ENCODE results near the gene JAKMIP3. TPM values are rescaled to one million over a fixed set of nuclear protein-coding genes. Genes with fewer than 3 reads are reported as not detected.

The JAKMIP3 gene
- total RNA-seq, 1 donor from 2014 or later: 0.18 TPM

DNA sequence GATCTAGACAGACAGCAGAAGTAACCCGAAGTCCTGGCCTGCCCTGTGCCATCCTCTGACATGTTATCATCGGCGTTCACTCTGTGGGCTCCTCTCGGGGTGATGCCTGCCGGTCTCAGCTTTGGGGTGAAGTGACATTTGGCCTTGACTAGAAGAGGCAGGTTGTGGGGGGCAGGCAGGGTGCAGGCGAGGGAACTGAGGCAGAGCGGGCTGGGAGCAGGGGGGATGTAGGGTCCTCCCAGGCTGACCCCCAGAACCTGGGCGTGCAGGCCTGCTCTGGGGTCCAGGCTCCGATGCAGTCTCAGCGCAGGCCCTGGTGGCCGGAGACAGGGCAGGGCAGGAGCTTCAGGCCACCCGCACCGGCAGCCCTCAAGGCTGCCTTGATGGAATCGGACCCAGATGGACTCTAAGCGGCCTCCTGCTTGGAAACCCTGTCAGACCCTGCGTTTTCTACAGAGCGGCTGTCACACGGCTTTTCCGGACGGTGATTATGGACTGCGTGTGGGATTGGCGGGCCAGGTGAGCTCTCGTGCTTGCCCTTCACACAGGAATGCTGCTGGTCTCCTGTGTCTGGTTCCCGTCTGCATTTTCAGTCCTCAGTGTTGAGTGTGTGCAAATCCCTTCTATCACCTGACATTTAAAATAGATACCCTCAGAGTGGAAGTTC lies 842 bp upstream of the JAKMIP3 start:
- no peaks in the 10 kb centered on the region for H3K36me3 ChIP-seq
- H3K4me3 ChIP-seq: peak overlapping the region; percentile 50
- TF ChIP-seq, protein P1, sequence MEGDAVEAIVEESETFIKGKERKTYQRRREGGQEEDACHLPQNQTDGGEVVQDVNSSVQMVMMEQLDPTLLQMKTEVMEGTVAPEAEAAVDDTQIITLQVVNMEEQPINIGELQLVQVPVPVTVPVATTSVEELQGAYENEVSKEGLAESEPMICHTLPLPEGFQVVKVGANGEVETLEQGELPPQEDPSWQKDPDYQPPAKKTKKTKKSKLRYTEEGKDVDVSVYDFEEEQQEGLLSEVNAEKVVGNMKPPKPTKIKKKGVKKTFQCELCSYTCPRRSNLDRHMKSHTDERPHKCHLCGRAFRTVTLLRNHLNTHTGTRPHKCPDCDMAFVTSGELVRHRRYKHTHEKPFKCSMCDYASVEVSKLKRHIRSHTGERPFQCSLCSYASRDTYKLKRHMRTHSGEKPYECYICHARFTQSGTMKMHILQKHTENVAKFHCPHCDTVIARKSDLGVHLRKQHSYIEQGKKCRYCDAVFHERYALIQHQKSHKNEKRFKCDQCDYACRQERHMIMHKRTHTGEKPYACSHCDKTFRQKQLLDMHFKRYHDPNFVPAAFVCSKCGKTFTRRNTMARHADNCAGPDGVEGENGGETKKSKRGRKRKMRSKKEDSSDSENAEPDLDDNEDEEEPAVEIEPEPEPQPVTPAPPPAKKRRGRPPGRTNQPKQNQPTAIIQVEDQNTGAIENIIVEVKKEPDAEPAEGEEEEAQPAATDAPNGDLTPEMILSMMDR (IDR thresholded peaks at IDR 0.05): no peak
- DNase-seq: no peak
- H3K27ac ChIP-seq: no peak overlapping the region
- H3K9me3 ChIP-seq: no peaks in the 10 kb centered on the region
- peaks cover 6% of the 10 kb centered on the region for H3K27me3 ChIP-seq (ENCODE audit: low read depth)
- peak in 1 of 2 donors; percentile 26 for ATAC-seq
- intact Hi-C loops (cut with DNase I): no loop called here
- peaks cover 6% of the 10 kb centered on the region for H3K4me1 ChIP-seq

GRCh38 chr10:132066186-132066585 lies 440 bp downstream of the JAKMIP3 start:
- no peaks in the 10 kb centered on the region for H3K36me3 ChIP-seq
- H3K9me3 ChIP-seq: no peaks in the 10 kb centered on the region
- H3K4me3 ChIP-seq: peak overlapping the region; percentile 50
- TF ChIP-seq, protein P1 (IDR thresholded peaks at IDR 0.05): no peak
- intact Hi-C loops (cut with DNase I): no loop called here
- peaks cover 6% of the 10 kb centered on the region for H3K4me1 ChIP-seq
- DNase-seq: no peak
- no peak for ATAC-seq
- H3K27ac ChIP-seq: no peak overlapping the region
- H3K27me3 ChIP-seq (ENCODE audit: low read depth): peaks cover 6% of the 10 kb centered on the region

GRCh38 chr10:132066812-132067211 lies 1.1 kb downstream of the JAKMIP3 start:
- intact Hi-C loops (cut with DNase I): no loop called here
- Histone ChIP-seq H3K4me3 (peak overlapping the region; percentile 50), H3K36me3 (no peaks in the 10 kb centered on the region), H3K27me3 (ENCODE audit: low read depth) (peaks cover 6% of the 10 kb centered on the region), H3K9me3 (no peaks in the 10 kb centered on the region), H3K4me1 (peaks cover 6% of the 10 kb centered on the region), H3K27ac (no peak overlapping the region)
- ATAC-seq: no peak
- DNase-seq: no peak
- TF ChIP-seq, protein P1 (IDR thresholded peaks at IDR 0.05): no peak

GRCh38 chr10:132068431-132069121 lies 2.8 kb downstream of the JAKMIP3 start:
- TF ChIP-seq, protein P1 (IDR thresholded peaks at IDR 0.05): no peak
- intact Hi-C loops (cut with DNase I): no loop called here
- H3K4me1 ChIP-seq: peaks cover 6% of the 10 kb centered on the region
- H3K27me3 ChIP-seq (ENCODE audit: low read depth): peaks cover 6% of the 10 kb centered on the region
- ATAC-seq: no peak
- no peaks in the 10 kb centered on the region for H3K9me3 ChIP-seq
- no peaks in the 10 kb centered on the region for H3K36me3 ChIP-seq
- no peak for DNase-seq
- no peak overlapping the region for H3K4me3 ChIP-seq
- no peak overlapping the region for H3K27ac ChIP-seq

DNA sequence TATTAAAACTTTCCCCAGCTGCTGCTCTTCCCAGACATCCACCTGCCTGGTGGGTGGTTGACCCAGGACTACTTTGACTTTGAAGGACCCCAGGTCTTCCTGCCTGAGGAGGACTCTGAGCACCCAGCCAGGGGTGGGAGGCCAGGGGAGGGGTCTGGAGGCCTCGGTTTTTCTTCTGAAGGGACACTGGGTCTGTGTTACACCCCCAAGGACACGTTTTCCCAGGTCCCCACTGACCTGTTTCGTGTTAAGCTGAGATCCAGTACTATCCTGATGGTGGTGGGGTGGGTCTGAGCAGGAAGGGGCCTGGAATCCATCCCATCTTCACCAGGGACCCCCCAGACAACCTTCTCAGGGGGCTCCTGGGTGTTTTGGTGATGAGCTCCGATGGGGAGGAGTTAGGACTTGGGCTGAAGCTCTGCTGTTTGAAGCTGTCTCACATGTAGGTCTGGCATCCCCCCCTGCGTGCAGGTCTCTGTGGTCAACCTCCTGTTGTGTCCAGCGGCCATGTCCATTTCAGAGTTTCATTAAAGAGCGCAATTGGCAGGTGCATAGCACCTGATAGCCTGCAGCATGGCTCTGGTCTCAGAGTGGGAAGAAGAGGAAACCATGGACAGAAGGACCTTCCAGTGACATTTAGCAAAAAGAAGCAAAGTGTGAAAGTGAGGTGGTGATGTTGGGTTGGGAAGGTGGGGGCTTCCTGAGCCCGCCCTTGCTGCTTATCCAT lies 3.5 kb downstream of the JAKMIP3 start:
- no peak for DNase-seq
- H3K27ac ChIP-seq: no peak overlapping the region
- H3K9me3 ChIP-seq: no peaks in the 10 kb centered on the region
- intact Hi-C loops (cut with DNase I): no loop called here
- TF ChIP-seq, protein P1 (IDR thresholded peaks at IDR 0.05): no peak
- peaks cover 6% of the 10 kb centered on the region for H3K27me3 ChIP-seq (ENCODE audit: low read depth)
- ATAC-seq: no peak
- no peaks in the 10 kb centered on the region for H3K36me3 ChIP-seq
- H3K4me1 ChIP-seq: peaks cover 6% of the 10 kb centered on the region
- no peak overlapping the region for H3K4me3 ChIP-seq
